DOHH2 (cell line): Measurements from ENCODE around the gene CREB3L2.

Source experiments
- CTCF ChIP-seq: fragments of 200-600 bp; sonication (generic); IDR thresholded peaks from one replicate; pipeline ENCODE4 v1.5.1; 2014; ENCODE audit warnings: antibody characterized with exemption, mild to moderate bottlenecking, low read depth, low read length; ENCODE audit not compliant: poor library complexity, severe bottlenecking
- EZH2phosphoT487 ChIP-seq: fragments of 200-600 bp; sonication (generic); IDR thresholded peaks from 2 replicates; pipeline ENCODE4 v1.6.1; 2017; ENCODE audit warnings: borderline replicate concordance, mild to moderate bottlenecking, antibody characterized with exemption, low read length, moderate library complexity, mixed read lengths

- TF ChIP-seq CTCF (no peak), EZH2phosphoT487 (no peak)
These were observed 154.3 kb downstream of the CREB3L2 start for GRCh38 chr7:137847568-137848050.
